SK-N-SH treated with all-trans-retinoic acid at 6 μM for 48 hours (cell line): ENCODE data around the gene ITPKB.

Experiments
- BACH2 ChIP-seq: fragments of 250-450 bp; sonication (Bioruptor Pico); IDR thresholded peaks from 2 replicates; pipeline ENCODE4 v1.9.0; 2021; ENCODE audit warnings: mild to moderate bottlenecking, borderline replicate concordance
- GLIS3 ChIP-seq: fragments of 250-450 bp; sonication (Bioruptor Pico); IDR thresholded peaks from 2 replicates; pipeline ENCODE4 v1.5.0; 2020; ENCODE audit warnings: mild to moderate bottlenecking, moderate library complexity
- RARB ChIP-seq: fragments of 250-450 bp; sonication (Bioruptor Pico); IDR thresholded peaks from 2 replicates; pipeline ENCODE4 v1.8.0; 2021; ENCODE audit warnings: mild to moderate bottlenecking, moderate library complexity
- ZC3H10 ChIP-seq: fragments of 250-450 bp; sonication (Bioruptor Pico); IDR thresholded peaks from 2 replicates; pipeline ENCODE4 v1.5.1; 2021; ENCODE audit warnings: mild to moderate bottlenecking, moderate library complexity
- ZNF70 ChIP-seq: fragments of 450-650 bp; formaldehyde crosslinking; IDR thresholded peaks from 2 replicates; pipeline ENCODE4 v1.5.0; 2020; ENCODE audit warnings: mild to moderate bottlenecking, moderate library complexity
- TF ChIP-seq, protein P1 (sequence below): fragments of 250-450 bp; sonication (Bioruptor Pico); IDR thresholded peaks from 2 replicates; pipeline ENCODE4 v1.8.0; 2021; ENCODE audit warnings: low read depth, mild to moderate bottlenecking, moderate library complexity, borderline replicate concordance

DNA sequence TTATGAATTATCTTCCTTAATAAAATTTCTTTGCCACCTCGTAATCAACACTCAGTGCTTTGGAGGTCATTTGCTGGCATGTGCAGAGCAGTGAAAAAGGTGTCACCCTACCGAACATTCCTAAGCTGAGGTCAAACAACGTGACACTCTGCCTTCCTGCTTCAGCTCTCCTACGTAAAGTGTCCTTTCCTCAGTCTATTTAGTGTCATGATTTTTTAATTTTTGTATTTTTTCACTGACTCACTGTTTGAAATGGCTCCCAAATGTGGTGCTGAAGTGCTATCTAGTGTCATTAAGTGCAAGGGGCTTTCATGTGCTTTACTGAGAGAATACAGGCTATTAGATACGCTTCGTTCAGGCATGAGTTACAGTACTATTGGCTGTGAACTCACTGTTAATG is 37.0 kb upstream of the ITPKB start:
- TF ChIP-seq, protein P1, sequence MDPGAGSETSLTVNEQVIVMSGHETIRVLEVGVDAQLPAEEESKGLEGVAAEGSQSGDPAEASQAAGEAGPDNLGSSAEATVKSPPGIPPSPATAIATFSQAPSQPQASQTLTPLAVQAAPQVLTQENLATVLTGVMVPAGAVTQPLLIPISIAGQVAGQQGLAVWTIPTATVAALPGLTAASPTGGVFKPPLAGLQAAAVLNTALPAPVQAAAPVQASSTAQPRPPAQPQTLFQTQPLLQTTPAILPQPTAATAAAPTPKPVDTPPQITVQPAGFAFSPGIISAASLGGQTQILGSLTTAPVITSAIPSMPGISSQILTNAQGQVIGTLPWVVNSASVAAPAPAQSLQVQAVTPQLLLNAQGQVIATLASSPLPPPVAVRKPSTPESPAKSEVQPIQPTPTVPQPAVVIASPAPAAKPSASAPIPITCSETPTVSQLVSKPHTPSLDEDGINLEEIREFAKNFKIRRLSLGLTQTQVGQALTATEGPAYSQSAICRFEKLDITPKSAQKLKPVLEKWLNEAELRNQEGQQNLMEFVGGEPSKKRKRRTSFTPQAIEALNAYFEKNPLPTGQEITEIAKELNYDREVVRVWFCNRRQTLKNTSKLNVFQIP = no peak
- TF ChIP-seq BACH2 (CRISPR knock-in tag) = no peak
- no peak for TF ChIP-seq RARB
- no peak for TF ChIP-seq ZNF70 (CRISPR knock-in tag)
- no peak for TF ChIP-seq ZC3H10 (CRISPR knock-in tag)
- no peak for TF ChIP-seq GLIS3
